GM12878 (cell line): Measurements from ENCODE around the gene BLOC1S3. TPM values are rescaled to one million over a fixed set of nuclear protein-coding genes. Genes with fewer than 3 reads are reported as not detected.

ENCODE experiments used
- ATAC-seq: fragments of 200-7000 bp; cut with Tn5 transposase; 3 replicates; pipeline ENCODE4 v1.9.1; 2020; ENCODE audit warnings: mild to moderate bottlenecking, moderate library complexity
- BruUV-seq: library from RNA; stranded (reverse); fragments of 400-500 nt; replicated peaks from 2 replicates; lab custom pipeline; 2021; lab: Mats Ljungman, UMichigan
- CTCF ChIA-PET: fragments of 300-600 bp; sonication (Branson Sonifier 250); formaldehyde crosslinking; extraction: SDS; loops from one replicate; lab custom pipeline; 2021; ENCODE audit warnings: inconsistent platforms; lab: Yijun Ruan, JAX
- POLR2A ChIA-PET: fragments of 350-600 bp; formaldehyde crosslinking; extraction: SDS; loops from one replicate; lab custom pipeline; 2021; ENCODE audit warnings: inconsistent platforms; lab: Charles Lee
- RAD21 ChIA-PET: fragments of 300-600 bp; sonication (Branson Sonifier 250); formaldehyde crosslinking; loops from one replicate; lab custom pipeline; 2023; ENCODE audit warnings: antibody characterized with exemption; ENCODE audit not compliant: unreplicated experiment; lab: Charles Lee
- SMC1A ChIA-PET: fragments of 300-600 bp; sonication (Branson Sonifier 250); formaldehyde crosslinking; loops from one replicate; lab custom pipeline; 2023; ENCODE audit not compliant: unreplicated experiment, uncharacterized antibody; lab: Charles Lee
- DNase-seq: peaks from one replicate; pipeline ENCODE4 v3.0.0-alpha.2; 2011; ENCODE audit warnings: low read depth, low spot score
- FAIRE-seq: peaks from 3 replicates; lab custom pipeline; 2011; peaks lifted over from hg19 to GRCh38; lab: Jason Lieb, UNC
- H2AFZ ChIP-seq: 2 replicates; pipeline ENCODE4 v1.6.0; 2011; ENCODE audit warnings: low read depth, low read length, control low read depth; ENCODE audit not compliant: control insufficient read depth
- H3K27ac ChIP-seq: 2 replicates; pipeline ENCODE4 v1.5.1; 2011; ENCODE audit warnings: control low read depth; ENCODE audit not compliant: control insufficient read depth, insufficient read depth
- H3K27me3 ChIP-seq, 2 experiments: replicated peaks in 1 of 2; 2 replicates each; pipeline versions ENCODE4 v1.6.0 to v1.6.1; 2011; ENCODE audit warnings: low read length in 1 of 2; ENCODE audit not compliant: control insufficient read depth in 2 of 2, insufficient read depth in 2 of 2
- H3K36me3 ChIP-seq, 2 experiments: 2 replicates each; pipeline ENCODE4 v1.5.1; 2011; ENCODE audit warnings: low read length in 1 of 2; ENCODE audit not compliant: control insufficient read depth in 2 of 2, insufficient read depth in 2 of 2
- H3K4me1 ChIP-seq: 2 replicates; pipeline ENCODE4 v1.6.1; 2011; ENCODE audit warnings: mild to moderate bottlenecking, low read length, moderate library complexity, mixed read lengths; ENCODE audit not compliant: control insufficient read depth, insufficient read depth
- H3K4me2 ChIP-seq: 2 replicates; pipeline ENCODE4 v1.6.0; 2011; ENCODE audit warnings: control low read depth; ENCODE audit not compliant: control insufficient read depth, insufficient read depth
- H3K4me3 ChIP-seq: fragments of 200-600 bp; sonication (generic); 2 replicates; pipeline ENCODE4 v1.5.1; 2016
- H3K79me2 ChIP-seq: 2 replicates; pipeline ENCODE4 v1.6.0; 2011; ENCODE audit warnings: low read length; ENCODE audit not compliant: control insufficient read depth, insufficient read depth
- H3K9ac ChIP-seq: 2 replicates; pipeline ENCODE4 v1.8.0; 2011; ENCODE audit warnings: low read length, control low read depth, mixed read lengths; ENCODE audit not compliant: control insufficient read depth, insufficient read depth
- H3K9me3 ChIP-seq: replicated peaks from 3 replicates; pipeline ENCODE4 v1.5.1; 2011; ENCODE audit warnings: mild to moderate bottlenecking, low read length; ENCODE audit not compliant: control insufficient read depth, insufficient read depth
- H4K20me1 ChIP-seq: 2 replicates; pipeline ENCODE4 v1.6.0; 2011; ENCODE audit not compliant: control insufficient read depth, insufficient read depth
- BCL11A ChIP-seq: IDR thresholded peaks from 2 replicates; pipeline ENCODE4 v1.6.1; 2011; ENCODE audit warnings: low read depth, low read length
- BMI1 ChIP-seq: fragments of 450-650 bp; IDR thresholded peaks from 2 replicates; pipeline ENCODE4 v1.6.1; 2016; ENCODE audit warnings: mild to moderate bottlenecking, moderate library complexity, borderline replicate concordance
- MTA2 ChIP-seq: fragments of 450-650 bp; IDR thresholded peaks from 2 replicates; pipeline ENCODE4 v1.6.1; 2016; ENCODE audit warnings: low read depth, mild to moderate bottlenecking, moderate library complexity
- MYB ChIP-seq: fragments of 150-350 bp; IDR thresholded peaks from 2 replicates; pipeline ENCODE4 v1.6.1; 2014; ENCODE audit warnings: mild to moderate bottlenecking, low read depth, low read length, borderline replicate concordance
- NFIC ChIP-seq: IDR thresholded peaks from 2 replicates; pipeline ENCODE4 v1.6.1; 2012; ENCODE audit warnings: low read depth, mild to moderate bottlenecking, inconsistent platforms, low read length, moderate library complexity
- NFYA ChIP-seq: IDR thresholded peaks from 2 replicates; pipeline ENCODE4 v1.6.1; 2011; ENCODE audit warnings: low read depth, mild to moderate bottlenecking, low read length, improper control_type of control experiment, borderline replicate concordance
- PAX5 ChIP-seq: IDR thresholded peaks from 2 replicates; pipeline ENCODE4 v1.6.1; 2011; ENCODE audit warnings: low read depth, low read length, borderline replicate concordance
- POLR2AphosphoS2 ChIP-seq: IDR thresholded peaks from 2 replicates; pipeline ENCODE4 v1.6.1; 2011; ENCODE audit warnings: low read depth, mild to moderate bottlenecking, low read length, improper control_type of control experiment, moderate library complexity
- RELA ChIP-seq: fragments of 450-650 bp; IDR thresholded peaks from 2 replicates; pipeline ENCODE4 v1.8.0; 2014; ENCODE audit warnings: borderline replicate concordance; ENCODE audit not compliant: partially characterized antibody
- SMAD1 ChIP-seq: fragments of 450-650 bp; IDR thresholded peaks from 2 replicates; pipeline ENCODE4 v1.6.1; 2018; ENCODE audit warnings: mild to moderate bottlenecking, low read depth; ENCODE audit not compliant: partially characterized antibody
- SUPT20H ChIP-seq: IDR thresholded peaks from 2 replicates; pipeline ENCODE4 v1.6.1; 2011; ENCODE audit warnings: low read depth, mild to moderate bottlenecking, low read length, moderate library complexity, borderline replicate concordance; ENCODE audit not compliant: control insufficient read depth
- TARDBP ChIP-seq: IDR thresholded peaks from 2 replicates; pipeline ENCODE4 v1.6.1; 2016; ENCODE audit warnings: borderline replicate concordance
- WGBS: methylation state at CpG from one replicate; pipeline ENCODE4 v1.1.6; 2016; ENCODE audit warnings: low lambda C conversion rate; ENCODE audit not compliant: insufficient replicate concordance, insufficient coverage; ENCODE audit errors: missing lambda C conversion rate; 5-methylcytosine and 5-hydroxymethylcytosine counted together
- in situ Hi-C: fragments of 300-500 bp; cut with MboI; formaldehyde crosslinking; loops from 9 replicates; pipeline ENCODE4 v1.14.3; 2018; ENCODE audit warnings: mixed read lengths
- intact Hi-C: fragments of 100-400 bp; cut with micrococcal nuclease; formaldehyde crosslinking; loops from one replicate; pipeline ENCODE4 v1.14.2; 2022; ENCODE audit not compliant: unreplicated experiment
- polyA plus RNA-seq, 11 experiments: library from polyadenylated mRNA; depleted of rRNA in 4 of 11; unstranded in 6 of 11; stranded (reverse) in 5 of 11; fragments of >200 nt; fragmentation: Nextera tagmentation in 4 of 11; fragmentation: Illumina TruSeq in 1 of 11; extraction: Ambion mirVana in 4 of 11; extraction: Trizol in 1 of 11; gene quantifications; 1 replicate in 1 of 11; 2 replicates in 10 of 11; pipeline versions ENCODE4 v1.2.1 to v1.2.3, GENCODE V29; 2011 to 2016; ENCODE audit warnings: inconsistent platforms in 2 of 11, missing spikeins in 2 of 11, low read depth in 1 of 11
- total RNA-seq, 4 experiments: library from RNA; depleted of rRNA in 3 of 4; stranded (reverse); fragments of >200 nt in 3 of 4; fragmentation: Illumina TruSeq in 1 of 4; extraction: Trizol in 1 of 4; gene quantifications; 2 replicates each; pipeline versions ENCODE4 v1.2.1 to v1.2.3, GENCODE V29; 2013 to 2021
- TF ChIP-seq, protein P1 (sequence below), 3 experiments: IDR thresholded peaks in 2 of 3; conservative IDR thresholded peaks in 1 of 3; 2 replicates each; pipeline ENCODE4 v1.5.1; 2011; ENCODE audit warnings: low read depth in 3 of 3, low read length in 3 of 3, mild to moderate bottlenecking in 3 of 3, control low read depth in 2 of 3, moderate library complexity in 2 of 3, inconsistent platforms in 1 of 3, mixed read lengths in 1 of 3; ENCODE audit not compliant: control insufficient read depth in 2 of 3, insufficient read depth in 1 of 3; ENCODE audit errors: extremely low read depth in 1 of 3
- TF ChIP-seq, protein P2 (sequence below): IDR thresholded peaks from 2 replicates; pipeline ENCODE4 v1.6.1; 2011; ENCODE audit warnings: borderline replicate concordance, low read depth, mild to moderate bottlenecking, moderate library complexity, low read length; ENCODE audit not compliant: insufficient read depth, poor library complexity, severe bottlenecking
- TF ChIP-seq, protein P3 (sequence below): fragments of 450-650 bp; IDR thresholded peaks from 2 replicates; pipeline ENCODE4 v1.6.1; 2016; ENCODE audit warnings: mild to moderate bottlenecking
- TF ChIP-seq, protein P4 (sequence below): fragments of 450-650 bp; IDR thresholded peaks from 2 replicates; pipeline ENCODE4 v1.6.1; 2017; ENCODE audit warnings: low read depth, mild to moderate bottlenecking, moderate library complexity
- TF ChIP-seq, protein P5 (sequence below): IDR thresholded peaks from 2 replicates; pipeline ENCODE4 v1.6.1; 2012; ENCODE audit warnings: low read depth, low read length, improper control_type of control experiment

BLOC1S3 gene
- total and polyA plus RNA-seq, 10 of the 15 experiments (the other 5 are each of a cell fraction or from before 2014, with no cell fraction given), result 3.6 to 18.3 (median 10.4) TPM

DNA sequence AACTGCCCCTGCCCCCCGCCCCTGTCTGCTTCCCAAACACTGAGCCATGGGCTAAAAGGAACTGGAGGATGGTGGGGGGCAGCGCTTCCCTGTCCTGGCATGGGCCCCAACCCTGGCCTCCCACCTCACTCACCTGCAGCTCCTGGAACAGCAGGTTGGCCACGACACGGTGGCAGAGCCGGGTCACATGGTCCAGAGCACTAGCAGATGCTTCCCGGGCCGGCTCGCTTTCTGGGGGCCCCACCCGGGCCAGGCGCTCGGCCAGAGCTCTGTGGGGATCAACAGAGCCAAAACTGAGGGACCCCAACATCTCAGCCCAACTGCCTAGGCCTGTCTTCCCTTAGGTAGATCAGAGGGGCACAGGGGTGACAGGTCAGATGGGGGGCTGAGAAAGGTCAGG, 46.1 kb downstream of the BLOC1S3 start:
- TF ChIP-seq MYB, result no peak
- TF ChIP-seq RELA, result no peak
- TF ChIP-seq, protein P1, sequence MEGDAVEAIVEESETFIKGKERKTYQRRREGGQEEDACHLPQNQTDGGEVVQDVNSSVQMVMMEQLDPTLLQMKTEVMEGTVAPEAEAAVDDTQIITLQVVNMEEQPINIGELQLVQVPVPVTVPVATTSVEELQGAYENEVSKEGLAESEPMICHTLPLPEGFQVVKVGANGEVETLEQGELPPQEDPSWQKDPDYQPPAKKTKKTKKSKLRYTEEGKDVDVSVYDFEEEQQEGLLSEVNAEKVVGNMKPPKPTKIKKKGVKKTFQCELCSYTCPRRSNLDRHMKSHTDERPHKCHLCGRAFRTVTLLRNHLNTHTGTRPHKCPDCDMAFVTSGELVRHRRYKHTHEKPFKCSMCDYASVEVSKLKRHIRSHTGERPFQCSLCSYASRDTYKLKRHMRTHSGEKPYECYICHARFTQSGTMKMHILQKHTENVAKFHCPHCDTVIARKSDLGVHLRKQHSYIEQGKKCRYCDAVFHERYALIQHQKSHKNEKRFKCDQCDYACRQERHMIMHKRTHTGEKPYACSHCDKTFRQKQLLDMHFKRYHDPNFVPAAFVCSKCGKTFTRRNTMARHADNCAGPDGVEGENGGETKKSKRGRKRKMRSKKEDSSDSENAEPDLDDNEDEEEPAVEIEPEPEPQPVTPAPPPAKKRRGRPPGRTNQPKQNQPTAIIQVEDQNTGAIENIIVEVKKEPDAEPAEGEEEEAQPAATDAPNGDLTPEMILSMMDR (IDR thresholded peaks at IDR 0.05 in 2 of 3, conservative IDR thresholded peaks at IDR 0.05 in 1 of 3; ENCODE audit: control insufficient read depth in 2 of 3, extremely low read depth in 1 of 3, insufficient read depth in 1 of 3, low read depth in 3 of 3, low read length in 3 of 3), result no peak
- TF ChIP-seq BCL11A, result no peak
- no peak for TF ChIP-seq BMI1
- TF ChIP-seq, protein P2, sequence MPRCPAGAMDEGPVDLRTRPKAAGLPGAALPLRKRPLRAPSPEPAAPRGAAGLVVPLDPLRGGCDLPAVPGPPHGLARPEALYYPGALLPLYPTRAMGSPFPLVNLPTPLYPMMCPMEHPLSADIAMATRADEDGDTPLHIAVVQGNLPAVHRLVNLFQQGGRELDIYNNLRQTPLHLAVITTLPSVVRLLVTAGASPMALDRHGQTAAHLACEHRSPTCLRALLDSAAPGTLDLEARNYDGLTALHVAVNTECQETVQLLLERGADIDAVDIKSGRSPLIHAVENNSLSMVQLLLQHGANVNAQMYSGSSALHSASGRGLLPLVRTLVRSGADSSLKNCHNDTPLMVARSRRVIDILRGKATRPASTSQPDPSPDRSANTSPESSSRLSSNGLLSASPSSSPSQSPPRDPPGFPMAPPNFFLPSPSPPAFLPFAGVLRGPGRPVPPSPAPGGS, result no peak
- TF ChIP-seq, protein P3, sequence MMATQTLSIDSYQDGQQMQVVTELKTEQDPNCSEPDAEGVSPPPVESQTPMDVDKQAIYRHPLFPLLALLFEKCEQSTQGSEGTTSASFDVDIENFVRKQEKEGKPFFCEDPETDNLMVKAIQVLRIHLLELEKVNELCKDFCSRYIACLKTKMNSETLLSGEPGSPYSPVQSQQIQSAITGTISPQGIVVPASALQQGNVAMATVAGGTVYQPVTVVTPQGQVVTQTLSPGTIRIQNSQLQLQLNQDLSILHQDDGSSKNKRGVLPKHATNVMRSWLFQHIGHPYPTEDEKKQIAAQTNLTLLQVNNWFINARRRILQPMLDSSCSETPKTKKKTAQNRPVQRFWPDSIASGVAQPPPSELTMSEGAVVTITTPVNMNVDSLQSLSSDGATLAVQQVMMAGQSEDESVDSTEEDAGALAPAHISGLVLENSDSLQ, result no peak
- TF ChIP-seq, protein P4, sequence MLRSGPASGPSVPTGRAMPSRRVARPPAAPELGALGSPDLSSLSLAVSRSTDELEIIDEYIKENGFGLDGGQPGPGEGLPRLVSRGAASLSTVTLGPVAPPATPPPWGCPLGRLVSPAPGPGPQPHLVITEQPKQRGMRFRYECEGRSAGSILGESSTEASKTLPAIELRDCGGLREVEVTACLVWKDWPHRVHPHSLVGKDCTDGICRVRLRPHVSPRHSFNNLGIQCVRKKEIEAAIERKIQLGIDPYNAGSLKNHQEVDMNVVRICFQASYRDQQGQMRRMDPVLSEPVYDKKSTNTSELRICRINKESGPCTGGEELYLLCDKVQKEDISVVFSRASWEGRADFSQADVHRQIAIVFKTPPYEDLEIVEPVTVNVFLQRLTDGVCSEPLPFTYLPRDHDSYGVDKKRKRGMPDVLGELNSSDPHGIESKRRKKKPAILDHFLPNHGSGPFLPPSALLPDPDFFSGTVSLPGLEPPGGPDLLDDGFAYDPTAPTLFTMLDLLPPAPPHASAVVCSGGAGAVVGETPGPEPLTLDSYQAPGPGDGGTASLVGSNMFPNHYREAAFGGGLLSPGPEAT, result no peak
- TF ChIP-seq NFIC, result no peak
- TF ChIP-seq POLR2AphosphoS2, result no peak
- no peak for TF ChIP-seq PAX5
- no peak for TF ChIP-seq NFYA
- TF ChIP-seq TARDBP, result no peak
- TF ChIP-seq SMAD1, result no peak
- no peak for TF ChIP-seq SUPT20H
- TF ChIP-seq MTA2, result no peak
- TF ChIP-seq, protein P5, sequence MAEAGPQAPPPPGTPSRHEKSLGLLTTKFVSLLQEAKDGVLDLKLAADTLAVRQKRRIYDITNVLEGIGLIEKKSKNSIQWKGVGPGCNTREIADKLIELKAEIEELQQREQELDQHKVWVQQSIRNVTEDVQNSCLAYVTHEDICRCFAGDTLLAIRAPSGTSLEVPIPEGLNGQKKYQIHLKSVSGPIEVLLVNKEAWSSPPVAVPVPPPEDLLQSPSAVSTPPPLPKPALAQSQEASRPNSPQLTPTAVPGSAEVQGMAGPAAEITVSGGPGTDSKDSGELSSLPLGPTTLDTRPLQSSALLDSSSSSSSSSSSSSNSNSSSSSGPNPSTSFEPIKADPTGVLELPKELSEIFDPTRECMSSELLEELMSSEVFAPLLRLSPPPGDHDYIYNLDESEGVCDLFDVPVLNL, result no peak
- no peak overlapping the region for H3K4me2 ChIP-seq
- FAIRE-seq (no peak), DNase-seq (no peak), ATAC-seq (no peak)
- no TSS peak for BruUV-seq
- ChIA-PET RAD21 (no interaction called here), SMC1A (no interaction called here), POLR2A (no interaction called here), CTCF (no interaction called here)
- H3K4me3 ChIP-seq, result no peak overlapping the region
- no peaks in the 10 kb centered on the region for H4K20me1 ChIP-seq
- no peaks in the 10 kb centered on the region for H3K36me3 ChIP-seq
- no peak overlapping the region for H2AFZ ChIP-seq
- no peaks in the 10 kb centered on the region; a peak in 1 of 4 replicates for H3K27me3 ChIP-seq
- intact Hi-C loops (no loop called here), in situ Hi-C loops (no loop called here)
- H3K9me3 ChIP-seq, result no peaks in the 10 kb centered on the region
- no peaks in the 10 kb centered on the region for H3K4me1 ChIP-seq
- WGBS, result 53% methylated on average over 11 of the region's 11 CpGs
- no peaks in the 10 kb centered on the region for H3K79me2 ChIP-seq
- H3K9ac ChIP-seq, result no peak overlapping the region
- H3K27ac ChIP-seq, result no peak overlapping the region
